Measurements from ENCODE around the gene SORBS2. TPM values are rescaled to one million over a fixed set of nuclear protein-coding genes. Genes with fewer than 3 reads are reported as not detected.
"Not testable (repeated sequence)": the region's sequence is repeated elsewhere in the genome, so short reads cannot be mapped to it uniquely, and the experiment has no call there.

Gene SORBS2
- total and polyA plus RNA-seq, 2 donors (not counting 1 experiment from before 2014, with no cell fraction given), result 0.25 to 0.89 TPM

GRCh38 chr4:185559915-185560281 is 252.1 kb downstream of the SORBS2 start:
- Histone ChIP-seq H3K4me3 (ENCODE audit: control extremely low read depth in 1 of 5, extremely low read depth in 1 of 5, insufficient read depth in 1 of 5, low read depth in 2 of 5, low read length in 4 of 5) (no peak overlapping the region), H3K36me3 (replicated peaks in 1 of 2; ENCODE audit: control extremely low read depth in 1 of 2, control insufficient read depth in 1 of 2, extremely low read depth in 1 of 2, insufficient read depth in 2 of 2, low read length in 1 of 2) (no peaks in the 10 kb centered on the region), H4K20me1 (ENCODE audit: control insufficient read depth, insufficient read depth, low read length, poor library complexity, severe bottlenecking) (no peaks in the 10 kb centered on the region), H3K9me3 (ENCODE audit: control extremely low read depth in 1 of 3, control insufficient read depth in 2 of 3, insufficient read depth in 1 of 3, low read length in 2 of 3) (no peaks in the 10 kb centered on the region), H3K4me2 (replicated peaks; ENCODE audit: low read depth, low read length, poor library complexity, severe bottlenecking) (no peak overlapping the region), H3K27me3 (replicated peaks in 1 of 4; ENCODE audit: control extremely low read depth in 1 of 4, control insufficient read depth in 3 of 4, insufficient read depth in 4 of 4, low read length in 3 of 4) (peaks cover 0 to 3% (median 0%) of the 10 kb centered on the region in 4 experiments), H3K4me1 (ENCODE audit: control insufficient read depth in 2 of 2, insufficient read depth in 2 of 2, low read length in 2 of 2) (no peaks in the 10 kb centered on the region), H3K27ac (ENCODE audit: low read length in 2 of 2) (no peak overlapping the region), H3K79me2 (ENCODE audit: control insufficient read depth, insufficient read depth, low read length) (no peaks in the 10 kb centered on the region), H3K9ac (ENCODE audit: low read length) (no peak overlapping the region), H2AFZ (ENCODE audit: insufficient read depth, low read depth, low read length, poor library complexity, severe bottlenecking) (no peak overlapping the region)
- intact Hi-C loops (cut with micrococcal nuclease), result no loop called here
- no peak overlapping the region for H3K4me3 Mint-ChIP-seq
- no peak overlapping the region for H3K27ac Mint-ChIP-seq
- ChIA-PET CTCF (no interaction called here), POLR2A (no interaction called here)
- H3K9me3 Mint-ChIP-seq (ENCODE audit: insufficient read depth), result peaks cover 7% of the 10 kb centered on the region
- H3K4me1 Mint-ChIP-seq, result no peaks in the 10 kb centered on the region
- WGBS (ENCODE audit: insufficient coverage), result 71% methylated on average over 4 of the region's 4 CpGs
- peaks cover 54% of the 10 kb centered on the region for H3K27me3 Mint-ChIP-seq
- TF ChIP-seq EZH2 (IDR thresholded peaks at IDR 0.05; ENCODE audit: borderline replicate concordance, insufficient read depth, low read depth, low read length, poor library complexity, severe bottlenecking), result no peak
- no peak for TF ChIP-seq CTCF (IDR thresholded peaks at IDR 0.05)
- ATAC-seq (ENCODE audit: low read depth) (no peak), DNase-seq (no peak)

- H3K27me3 ChIP-seq (replicated peaks in 1 of 4; ENCODE audit: control extremely low read depth in 1 of 4, control insufficient read depth in 3 of 4, insufficient read depth in 4 of 4, low read length in 3 of 4); H3K4me3 Mint-ChIP-seq; CTCF ChIA-PET; H3K4me2 ChIP-seq (replicated peaks; ENCODE audit: low read depth, low read length, poor library complexity, severe bottlenecking); H3K9ac ChIP-seq (ENCODE audit: low read length); ATAC-seq (ENCODE audit: low read depth); H3K27ac ChIP-seq (ENCODE audit: low read length in 2 of 2); H3K36me3 ChIP-seq (replicated peaks in 1 of 2; ENCODE audit: control extremely low read depth in 1 of 2, control insufficient read depth in 1 of 2, extremely low read depth in 1 of 2, insufficient read depth in 2 of 2, low read length in 1 of 2); intact Hi-C loops (cut with micrococcal nuclease); H2AFZ ChIP-seq (ENCODE audit: insufficient read depth, low read depth, low read length, poor library complexity, severe bottlenecking); H3K9me3 ChIP-seq (ENCODE audit: control extremely low read depth in 1 of 3, control insufficient read depth in 2 of 3, insufficient read depth in 1 of 3, low read length in 2 of 3); H3K79me2 ChIP-seq (ENCODE audit: control insufficient read depth, insufficient read depth, low read length); POLR2A ChIA-PET; H3K4me3 ChIP-seq (ENCODE audit: control extremely low read depth in 1 of 5, extremely low read depth in 1 of 5, insufficient read depth in 1 of 5, low read depth in 2 of 5, low read length in 4 of 5); H3K4me1 ChIP-seq (ENCODE audit: control insufficient read depth in 2 of 2, insufficient read depth in 2 of 2, low read length in 2 of 2); H3K9me3 Mint-ChIP-seq (ENCODE audit: insufficient read depth); H3K27ac Mint-ChIP-seq; H4K20me1 ChIP-seq (ENCODE audit: control insufficient read depth, insufficient read depth, low read length, poor library complexity, severe bottlenecking); DNase-seq; H3K4me1 Mint-ChIP-seq: not testable (repeated sequence)
- WGBS (ENCODE audit: insufficient coverage), result 75% methylated on average over 8 of the region's 8 CpGs
- H3K27me3 Mint-ChIP-seq, result peaks cover 53% of the 10 kb centered on the region
These were observed 252.6 kb downstream of the SORBS2 start for GRCh38 chr4:185559251-185559914.
